Measurements from ENCODE around the gene MRPL19.

Gene MRPL19

DNA sequence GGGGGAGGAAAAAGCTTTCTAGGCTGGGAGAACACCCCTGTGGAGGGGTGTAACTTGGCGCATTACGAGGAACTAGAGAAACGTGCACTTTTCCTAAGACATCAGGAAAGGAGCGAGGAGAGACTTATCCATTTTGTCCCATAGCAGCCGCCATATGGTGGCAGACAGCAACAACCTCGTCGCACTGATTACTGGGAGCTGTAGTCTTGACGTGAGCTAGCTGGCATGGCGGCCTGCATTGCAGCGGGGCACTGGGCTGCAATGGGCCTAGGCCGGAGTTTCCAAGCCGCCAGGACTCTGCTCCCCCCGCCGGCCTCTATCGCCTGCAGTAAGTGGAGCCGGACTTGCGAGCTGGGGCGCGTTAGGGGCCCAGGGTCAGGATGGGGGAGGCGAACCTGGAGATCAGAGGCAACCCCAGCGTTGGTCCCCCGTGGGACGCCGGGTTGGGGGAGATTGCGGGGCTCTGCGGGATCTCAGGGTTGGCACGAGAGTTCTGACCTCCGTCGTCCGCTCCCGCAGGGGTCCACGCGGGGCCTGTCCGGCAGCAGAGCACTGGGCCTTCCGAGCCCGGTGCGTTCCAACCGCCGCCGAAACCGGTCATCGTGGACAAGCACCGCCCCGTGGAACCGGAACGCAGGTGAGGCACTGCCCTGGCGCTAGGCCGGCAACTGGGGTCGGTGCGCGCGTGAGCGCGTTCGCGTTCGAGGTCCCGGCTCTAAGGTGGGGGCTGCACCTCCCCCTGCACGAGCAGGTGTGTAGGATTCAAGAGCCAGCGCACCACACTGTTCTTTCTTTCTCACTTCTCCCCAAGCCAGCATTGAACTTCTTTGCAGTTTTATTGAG is at the start of gene MRPL19:
Gene MRPL19, plus strand, starts transcription at position 201 of the 843 bp plus-strand sequence. Its CDS starts 25 bp downstream, at position 226.
- DNase-seq (ENCODE audit: low spot score): peak; percentile 87

DNA sequence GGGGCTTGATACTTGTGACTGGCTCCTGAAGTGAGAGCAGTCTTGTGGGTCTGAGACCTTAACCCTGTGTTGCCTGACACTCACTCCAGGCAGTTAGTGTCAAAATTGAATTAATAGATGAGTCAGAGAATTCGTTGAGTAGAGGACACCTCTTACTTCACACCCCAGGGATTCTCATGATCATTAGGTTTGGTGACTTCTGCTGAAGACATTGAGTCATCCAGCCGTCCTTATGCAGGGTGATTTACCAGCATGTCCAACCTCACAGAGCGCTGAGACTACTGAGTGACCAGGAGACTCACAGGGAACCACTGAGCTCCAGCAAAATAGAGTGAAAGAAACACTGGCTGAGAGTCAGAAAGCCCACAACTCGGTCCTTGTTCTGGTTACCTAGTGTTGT is 49.8 kb upstream of the MRPL19 start:
- DNase-seq (ENCODE audit: low spot score): no peak

DNA sequence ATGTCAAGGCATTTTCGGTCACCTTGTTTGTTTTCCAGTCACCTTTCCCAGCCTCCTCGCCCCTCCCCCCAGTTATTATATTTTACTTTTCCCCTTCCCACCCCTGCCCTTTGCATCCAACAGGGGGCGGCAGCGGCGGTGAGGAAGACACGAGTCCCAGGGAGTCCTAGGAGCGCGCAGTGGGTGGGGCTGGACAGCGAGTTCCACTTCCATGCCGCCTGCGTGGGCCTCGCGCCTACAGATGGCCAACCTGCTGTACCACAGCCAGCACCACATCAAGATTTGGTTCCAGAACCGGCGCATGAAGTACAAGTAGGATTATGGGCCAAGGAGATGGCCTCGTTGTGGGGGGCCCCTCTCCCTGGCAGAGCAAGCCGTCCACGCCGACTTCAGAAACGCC is 48.6 kb upstream of the MRPL19 start:
- no peak for DNase-seq (ENCODE audit: low spot score)

DNA sequence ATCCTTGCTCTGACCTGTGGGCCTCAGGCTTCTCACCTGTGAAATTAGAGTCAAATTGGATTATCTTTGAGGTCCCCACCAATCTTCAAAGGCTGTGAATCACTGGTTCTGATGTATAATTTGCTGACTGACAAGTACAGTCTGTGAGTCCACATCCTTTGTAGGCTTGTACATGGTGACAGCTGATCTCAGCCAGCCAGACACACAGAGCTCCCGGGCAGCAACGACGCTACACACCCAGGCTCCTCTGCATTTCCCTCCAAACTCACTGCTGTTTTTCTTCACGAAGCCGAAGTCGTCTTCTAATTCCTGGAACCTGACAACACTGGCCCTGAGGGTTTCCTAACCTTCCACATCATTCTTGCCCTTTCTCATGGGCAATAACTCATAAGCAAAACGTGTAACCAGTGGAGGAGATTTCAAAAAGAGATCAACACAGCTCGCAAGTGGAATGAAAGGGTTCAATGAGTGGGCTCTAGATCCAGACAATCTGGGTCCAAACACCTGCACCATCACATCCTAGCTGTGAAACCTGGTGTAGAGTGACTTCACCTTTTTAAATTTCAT is 47.9 kb upstream of the MRPL19 start:
- no peak for DNase-seq (ENCODE audit: low spot score)

DNA sequence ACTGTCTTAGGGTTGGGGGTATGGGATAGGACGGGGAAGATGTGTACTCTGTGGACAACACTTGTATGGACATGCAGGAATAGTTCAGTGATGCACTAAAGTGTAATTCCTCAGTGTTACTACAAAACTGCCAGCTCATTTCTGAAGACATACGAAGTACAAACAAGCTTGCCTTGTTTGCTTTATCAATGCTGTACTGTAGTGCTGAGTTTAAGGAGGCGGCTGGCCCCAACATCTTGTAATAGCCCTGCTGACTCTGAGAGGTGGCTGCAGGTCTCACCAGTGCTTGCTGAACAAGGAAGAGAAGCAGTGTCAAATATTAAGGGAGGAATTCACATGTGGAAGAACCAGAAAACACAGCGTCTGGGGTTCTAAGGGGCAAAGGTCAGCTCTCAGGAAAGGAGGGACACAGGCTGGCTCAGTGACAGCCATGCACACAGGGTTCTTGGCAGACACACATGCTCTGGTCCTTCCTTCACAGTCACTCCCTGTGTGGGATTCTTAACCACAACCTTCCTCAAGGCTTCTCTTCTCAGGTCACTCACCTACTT is 46.0 kb upstream of the MRPL19 start:
- no peak for DNase-seq (ENCODE audit: low spot score)

DNA sequence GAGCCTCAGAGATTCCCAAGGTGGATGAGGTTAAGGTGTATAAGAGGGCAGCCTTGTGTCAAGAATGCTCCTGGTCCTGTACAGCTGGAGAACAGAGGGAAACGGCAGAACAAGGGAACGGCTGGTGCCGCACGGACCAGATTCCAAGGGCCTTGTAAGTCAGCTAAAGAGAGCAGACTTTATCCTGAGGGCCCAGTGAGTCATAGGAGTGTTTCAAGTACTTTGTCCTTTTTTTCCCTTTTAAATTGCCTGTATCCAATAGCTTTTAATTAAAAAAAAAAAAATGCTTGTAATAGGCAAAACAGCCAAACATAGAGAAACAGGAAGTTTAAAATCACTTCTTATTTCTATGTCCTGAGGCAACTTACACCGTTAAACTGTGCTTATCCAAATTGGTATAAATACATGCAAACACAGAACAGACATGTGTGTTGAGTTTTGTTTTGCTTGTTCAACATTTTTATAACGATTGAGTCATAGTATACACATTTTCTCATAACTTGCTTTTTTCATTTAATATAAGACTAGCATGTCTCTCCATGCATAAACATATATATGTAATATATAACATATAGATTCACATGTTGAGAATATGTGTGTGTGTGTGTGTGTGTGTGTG is 43.8 kb upstream of the MRPL19 start:
- DNase-seq (ENCODE audit: low spot score): no peak

DNA sequence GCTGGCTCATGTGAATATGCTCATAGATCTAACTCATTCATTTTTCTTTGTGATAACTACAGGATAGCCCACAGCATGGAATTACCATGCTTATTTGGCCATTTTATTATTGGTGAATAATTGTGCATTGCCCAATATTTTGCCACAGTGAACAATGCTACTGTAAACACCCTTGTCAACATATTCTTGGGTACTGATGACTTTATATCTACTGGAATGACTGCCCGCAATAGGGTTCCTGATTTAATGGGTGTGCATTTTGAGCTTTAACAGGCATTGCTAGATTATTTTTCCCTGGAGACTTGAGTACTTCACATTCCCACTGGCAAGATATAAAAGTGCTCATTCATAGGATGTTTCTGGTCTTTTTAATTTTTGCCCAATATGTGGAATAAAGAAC is 43.1 kb upstream of the MRPL19 start:
- no peak for DNase-seq (ENCODE audit: low spot score)

DNA sequence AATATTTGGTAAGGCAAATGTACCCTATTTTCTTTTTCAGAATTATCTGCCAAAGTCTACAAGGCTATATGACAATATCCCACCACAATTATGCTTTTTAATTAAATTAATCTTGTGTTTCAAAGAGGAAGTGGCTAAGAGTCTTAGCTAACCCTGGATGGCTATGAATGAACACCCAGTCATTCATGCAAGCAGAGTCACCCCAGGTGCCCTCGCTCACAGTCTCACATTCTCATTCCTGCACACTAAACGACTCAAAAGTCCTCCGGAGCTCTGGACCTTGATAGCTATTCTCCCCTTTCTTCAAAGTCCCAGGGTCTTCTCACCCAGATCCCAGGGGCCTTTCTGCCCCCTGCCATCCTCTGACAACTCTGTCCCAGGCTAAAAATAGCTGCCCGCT is 42.1 kb upstream of the MRPL19 start:
- DNase-seq (ENCODE audit: low spot score): no peak

DNA sequence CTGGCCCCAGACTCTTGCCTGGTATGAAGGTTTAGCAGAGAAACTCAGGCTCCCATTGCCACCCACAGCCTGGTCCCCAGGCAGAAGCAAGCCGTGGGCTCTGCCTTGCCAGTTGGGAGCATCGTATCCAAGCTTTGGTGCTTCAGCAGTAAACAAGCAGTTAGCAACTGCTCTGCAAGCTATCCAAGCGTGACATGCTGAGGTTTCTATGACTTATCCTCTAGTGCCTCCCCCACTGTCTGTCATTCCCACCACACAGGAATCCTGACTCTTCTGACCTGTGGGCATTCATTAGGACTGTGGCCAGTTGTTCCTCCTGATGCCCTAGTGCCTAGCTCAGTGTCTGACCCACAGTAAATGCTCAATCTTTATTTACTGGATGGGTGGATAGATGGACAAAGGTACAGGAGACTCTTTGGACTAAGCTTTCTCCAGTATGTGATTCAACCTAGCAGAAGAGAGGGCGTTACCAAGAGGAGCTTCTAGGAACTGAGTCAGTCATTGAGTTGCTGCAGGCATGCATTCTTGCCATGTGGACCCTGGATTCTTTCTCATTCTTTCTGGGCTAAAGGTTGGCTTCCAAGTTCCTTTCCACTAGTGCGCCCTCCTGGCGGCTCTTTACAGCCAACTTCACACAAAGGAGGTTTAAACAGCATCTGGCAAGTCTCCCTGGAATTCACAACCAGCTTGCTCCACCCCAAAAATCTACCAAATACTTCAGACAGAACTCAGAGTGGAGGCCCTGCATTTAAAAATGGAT is 40.6 kb upstream of the MRPL19 start:
- DNase-seq (ENCODE audit: low spot score): no peak

DNA sequence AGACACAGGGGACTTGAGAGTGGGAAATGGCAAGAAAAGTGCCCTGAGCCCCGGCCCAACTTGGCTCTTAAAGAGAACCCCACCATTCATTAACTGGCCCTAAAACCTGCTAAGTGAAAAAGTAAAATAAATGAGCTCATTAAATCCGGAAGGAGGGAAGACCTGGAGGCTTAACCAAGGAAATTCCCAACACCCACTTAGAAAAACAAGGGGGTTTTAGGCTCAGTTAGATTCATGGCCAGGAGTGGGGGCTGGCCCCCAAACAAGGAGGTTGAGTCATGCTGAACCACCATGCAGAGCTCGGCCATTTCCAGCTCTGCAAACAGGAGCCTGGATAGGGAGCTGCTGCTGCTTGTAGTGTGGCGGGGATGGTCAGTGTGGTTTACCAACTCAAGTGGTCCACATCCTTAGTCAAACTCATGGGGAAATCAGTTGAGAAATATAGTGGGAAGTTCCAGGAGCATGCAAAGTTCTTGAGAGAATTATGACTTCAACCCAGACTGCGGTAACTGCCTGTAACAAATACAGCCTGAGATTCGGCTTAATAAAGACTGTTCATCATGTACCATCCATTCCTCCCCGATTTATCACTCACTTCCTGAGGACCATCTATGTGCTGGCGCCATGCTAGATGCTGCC is 39.7 kb upstream of the MRPL19 start:
- DNase-seq (ENCODE audit: low spot score): no peak

DNA sequence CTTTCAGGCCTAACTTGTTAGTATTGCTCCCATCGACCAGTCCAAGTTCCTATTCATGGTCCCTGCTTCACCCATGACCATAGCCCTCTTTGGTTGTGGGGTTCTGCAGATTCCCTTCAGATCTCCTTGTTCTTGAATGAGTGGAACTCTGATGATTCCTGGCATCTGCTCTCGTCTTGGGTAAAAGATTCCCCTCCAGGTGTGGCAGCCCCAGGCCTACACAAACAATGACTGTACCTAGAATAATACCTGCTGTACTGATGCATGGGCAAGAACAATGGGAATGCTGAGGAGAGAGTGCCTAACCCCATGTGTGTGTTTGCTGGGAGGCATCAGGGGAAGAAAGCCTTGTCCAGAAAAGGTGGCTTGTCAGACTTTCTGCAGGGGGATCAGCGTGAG is 39.2 kb upstream of the MRPL19 start:
- no peak for DNase-seq (ENCODE audit: low spot score)

DNA sequence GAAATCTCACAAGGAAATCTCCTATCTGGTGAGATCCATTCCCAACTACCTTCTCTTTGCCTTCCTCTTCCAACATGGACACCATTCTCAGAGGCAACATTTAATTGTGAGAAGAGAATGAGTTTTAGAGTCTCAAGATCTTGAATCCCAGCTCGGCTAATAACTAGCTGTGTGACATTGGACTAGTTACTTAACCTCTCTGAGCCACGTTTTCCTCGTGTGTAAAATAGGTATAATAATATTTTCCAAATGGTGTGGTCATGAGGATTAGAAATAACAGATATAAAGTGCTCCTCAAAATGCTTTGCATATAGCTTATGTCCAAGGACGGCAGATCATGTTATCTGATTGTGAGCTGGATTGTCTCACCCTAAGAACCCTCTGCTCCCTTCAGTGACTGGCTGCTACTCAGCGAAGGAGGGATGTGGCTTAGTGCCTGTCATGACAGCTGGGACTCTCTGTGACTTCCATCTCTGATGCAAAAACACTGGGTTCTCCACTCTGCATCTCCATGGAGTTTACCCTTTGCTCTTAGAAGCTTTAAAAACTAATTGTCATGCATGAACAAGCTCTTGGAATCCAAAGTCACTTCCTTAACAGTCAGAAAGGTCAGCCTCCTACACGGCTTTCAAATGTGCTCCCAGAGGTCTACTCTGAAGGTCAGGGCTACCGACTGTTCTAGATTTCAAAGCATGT is 38.4 kb upstream of the MRPL19 start:
- no peak for DNase-seq (ENCODE audit: low spot score)

DNA sequence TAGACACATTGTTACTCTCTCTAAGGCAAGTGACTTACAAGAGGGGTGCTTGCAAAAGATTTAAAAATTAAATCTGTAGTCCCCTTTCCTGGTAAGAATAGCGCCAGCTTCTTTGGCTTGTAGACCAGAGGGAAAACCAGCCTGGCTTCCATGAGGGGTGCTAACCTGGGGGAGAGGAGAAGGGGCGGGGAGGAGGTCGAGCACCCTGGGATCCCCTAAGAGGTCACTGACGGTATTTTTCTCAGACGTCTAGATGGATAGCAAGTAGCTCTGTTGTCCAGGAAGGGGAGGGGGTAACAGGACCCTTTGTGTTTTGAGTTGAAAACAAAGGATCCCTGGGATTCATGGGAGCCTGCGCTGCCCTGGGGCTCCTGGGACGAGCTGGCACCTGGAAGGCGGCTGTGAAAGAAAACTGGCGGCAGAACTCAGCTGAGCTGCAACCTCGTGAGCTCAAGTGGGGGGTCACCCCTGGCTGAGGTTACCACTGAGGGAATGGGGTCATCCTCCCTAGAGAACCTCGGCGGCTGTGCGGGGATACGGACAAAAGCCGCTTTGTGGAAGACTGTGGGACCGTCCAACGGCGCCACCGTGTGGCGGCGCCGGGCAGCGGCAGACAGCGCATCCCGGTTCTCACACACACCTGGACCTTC is 37.8 kb upstream of the MRPL19 start:
- DNase-seq (ENCODE audit: low spot score): peak; percentile 34

DNA sequence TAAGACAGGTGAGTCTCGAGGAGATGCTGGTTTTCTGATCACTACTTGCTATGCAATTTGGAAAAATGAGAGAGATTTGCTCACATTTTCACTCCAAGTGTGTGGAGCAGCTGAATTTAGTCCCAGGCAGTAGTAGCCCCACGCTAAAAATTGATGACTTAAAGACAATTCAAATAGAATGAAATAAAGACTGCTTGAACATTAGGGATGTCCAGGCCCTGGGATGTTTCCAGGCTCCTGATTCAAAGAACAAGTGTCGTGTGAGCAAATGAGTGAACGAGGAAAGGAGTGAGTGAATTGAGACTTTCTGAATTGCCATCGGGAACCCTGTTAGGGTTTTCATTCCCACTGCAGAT is 37.3 kb upstream of the MRPL19 start:
- no peak for DNase-seq (ENCODE audit: low spot score)

DNA sequence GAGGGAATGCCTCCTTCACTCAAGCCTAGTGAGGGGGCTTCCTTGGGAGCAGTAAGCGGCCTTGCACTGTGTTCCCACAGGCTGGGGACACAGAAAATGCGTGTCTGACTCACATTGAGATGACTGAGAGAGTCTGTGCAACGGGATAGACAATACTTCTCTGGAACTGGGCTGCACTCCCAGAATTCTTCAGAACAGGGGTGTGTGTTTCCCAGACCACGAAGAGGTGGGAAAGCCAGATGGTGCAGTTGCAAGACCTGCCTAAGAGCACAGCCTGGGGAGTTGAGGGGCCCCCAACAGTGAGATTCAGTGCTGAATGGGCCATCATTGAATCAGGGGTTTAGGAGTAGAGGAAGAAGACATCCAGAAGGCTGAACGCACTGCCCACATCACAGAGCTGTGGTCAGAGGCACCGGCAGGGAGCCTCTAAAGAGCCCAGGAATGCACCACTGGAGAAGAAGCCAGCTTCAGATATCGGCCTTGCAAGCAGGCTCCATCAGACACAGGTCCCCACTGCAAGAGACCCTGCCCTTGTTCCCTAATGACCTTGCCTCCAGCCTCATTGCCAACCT is 36.6 kb upstream of the MRPL19 start:
- no peak for DNase-seq (ENCODE audit: low spot score)

DNA sequence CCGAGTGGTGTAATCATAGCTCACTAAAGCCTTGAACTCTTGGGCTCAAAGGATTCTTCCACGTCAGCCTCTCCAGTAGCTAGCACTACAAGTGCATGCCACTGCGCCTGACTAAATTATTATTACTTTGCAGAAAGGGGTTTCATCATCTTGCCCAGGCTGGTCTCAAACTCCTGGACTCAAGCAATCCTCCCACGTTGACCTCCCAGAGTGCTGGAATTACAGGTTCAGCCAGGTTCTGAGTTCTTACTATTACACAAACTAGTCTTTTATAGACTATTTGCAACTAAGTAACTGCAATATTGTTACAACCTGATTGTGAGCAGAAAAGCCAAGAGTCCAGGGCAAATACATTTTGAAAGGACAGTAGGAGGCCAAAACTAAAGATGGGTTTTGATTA is 35.9 kb upstream of the MRPL19 start:
- DNase-seq (ENCODE audit: low spot score): no peak

DNA sequence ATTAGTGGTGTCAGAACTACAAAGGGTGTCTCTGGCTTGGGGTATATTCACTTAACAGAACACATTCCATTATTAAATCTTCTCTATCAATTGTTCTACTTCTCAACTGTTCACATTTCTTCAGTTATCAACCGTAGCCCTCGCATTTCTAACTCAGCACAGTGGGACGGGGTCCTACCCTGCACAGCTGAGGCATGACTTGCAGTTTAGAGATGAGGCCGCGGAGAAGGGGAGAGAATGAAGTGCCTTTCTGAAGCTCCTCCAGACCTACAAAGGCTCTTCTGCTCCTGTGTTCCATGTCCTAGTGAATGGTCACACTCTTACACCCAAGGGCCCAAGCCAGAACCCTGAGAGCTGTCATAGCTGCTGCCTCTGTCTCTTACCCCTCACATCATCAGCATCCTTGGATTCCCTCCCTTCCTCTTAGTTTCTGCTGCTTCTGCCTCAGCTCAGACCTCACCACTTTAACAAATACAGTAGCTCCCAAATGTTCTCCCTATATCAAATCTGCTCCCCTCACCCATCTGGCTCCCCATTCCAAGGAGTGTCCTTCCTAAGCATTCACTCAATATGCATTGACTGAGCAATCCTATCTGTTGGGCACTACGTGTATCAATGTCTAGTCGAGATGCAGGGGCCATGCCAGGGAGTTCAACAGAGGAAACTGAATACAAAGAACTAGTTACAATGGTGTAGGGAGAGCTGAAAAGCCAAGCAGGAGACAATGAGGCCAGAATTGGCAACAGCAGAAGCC is 34.3 kb upstream of the MRPL19 start:
- no peak for DNase-seq (ENCODE audit: low spot score)

DNA sequence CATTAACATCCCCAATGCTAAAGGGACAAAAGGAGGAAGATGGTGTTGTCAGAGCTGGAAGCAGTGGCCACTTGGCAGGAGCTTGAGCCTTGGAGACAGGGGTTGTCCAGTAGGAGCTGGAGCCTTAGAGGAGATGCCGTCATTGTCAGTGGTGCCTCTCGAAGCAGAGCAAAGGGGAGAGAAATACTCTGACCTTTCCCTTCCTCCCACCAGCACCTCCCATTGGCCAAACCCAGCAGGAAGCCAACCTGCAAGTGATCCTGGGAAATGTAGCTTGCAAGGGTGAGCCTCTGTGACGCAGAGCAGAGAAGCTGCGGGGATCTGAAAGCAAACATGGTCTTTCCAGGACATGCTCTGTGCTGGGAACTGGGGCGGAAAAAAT is 33.7 kb upstream of the MRPL19 start:
- DNase-seq (ENCODE audit: low spot score): no peak

DNA sequence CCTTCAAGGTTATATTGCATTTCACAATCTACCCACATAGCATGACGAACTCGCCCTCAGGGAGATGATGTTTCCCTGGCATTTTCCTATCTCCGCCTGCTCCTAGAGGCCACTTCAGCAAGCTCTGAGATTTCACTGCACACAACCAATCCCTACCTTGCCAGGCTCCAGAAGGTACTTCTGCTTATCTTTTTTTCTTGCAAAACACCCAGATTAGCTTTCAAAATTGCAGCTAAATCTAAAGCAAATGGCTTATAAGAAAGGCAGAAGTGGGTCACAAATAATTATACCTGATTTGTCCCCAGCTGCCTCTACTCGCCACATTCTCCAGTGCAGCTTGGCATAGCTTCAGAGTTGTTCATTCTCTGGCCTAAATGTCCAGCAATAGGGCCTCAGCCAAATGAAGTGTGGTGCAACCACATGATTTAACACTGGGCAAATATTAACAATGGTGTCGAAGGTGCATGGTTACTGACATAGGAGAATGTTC is 32.4 kb upstream of the MRPL19 start:
- no peak for DNase-seq (ENCODE audit: low spot score)

DNA sequence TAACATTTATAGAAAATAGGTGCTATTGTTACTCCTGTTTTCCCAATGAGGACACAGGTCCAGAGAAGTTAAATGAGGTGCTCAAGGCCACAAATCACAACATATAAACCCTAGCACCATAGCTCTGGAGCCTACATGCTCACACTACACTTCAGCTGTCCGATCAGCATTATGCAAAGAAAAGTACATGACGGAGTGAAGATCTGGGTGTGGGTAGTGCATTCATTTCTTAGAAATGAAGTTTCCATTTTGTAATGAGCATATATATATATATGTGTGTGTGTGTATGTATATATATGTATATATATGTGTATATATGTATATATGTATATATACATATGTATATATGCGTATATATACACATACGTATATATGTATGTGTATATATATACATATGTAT is 30.2 kb upstream of the MRPL19 start:
- no peak for DNase-seq (ENCODE audit: low spot score)

Measured in hematopoietic multipotent progenitor cell treated with erythropoietin and hydrocortisone succinate and interleukin-3 and kit ligand, for 15 days (in vitro differentiated cells).